ENCODE data around the gene ADPRH.
"Not testable (repeated sequence)": the region's sequence is repeated elsewhere in the genome, so short reads cannot be mapped to it uniquely, and the experiment has no call there.

ADPRH gene

GRCh38 chr3:119594066-119594465 lies 14.8 kb downstream of the ADPRH start:
- FAIRE-seq = no peak
- no peak for DNase-seq (ENCODE audit: extremely low spot score, insufficient read length, low read depth)

- not testable (repeated sequence) for FAIRE-seq; DNase-seq (ENCODE audit: extremely low spot score, insufficient read length, low read depth)
Measured at GRCh38 chr3:119594929-119595328, 15.6 kb downstream of the ADPRH start.

- FAIRE-seq (no peak), DNase-seq (ENCODE audit: extremely low spot score, insufficient read length, low read depth) (no peak)
Measured at GRCh38 chr3:119595639-119596334, 16.5 kb downstream of the ADPRH start.

- FAIRE-seq (peak; percentile 84), DNase-seq (ENCODE audit: extremely low spot score, insufficient read length, low read depth) (no peak)
Measured at GRCh38 chr3:119596398-119596797, 17.1 kb downstream of the ADPRH start.

GRCh38 chr3:119597548-119598288 lies 18.4 kb downstream of the ADPRH start, which contains the start of gene PLA1A:
TSS of gene PLA1A (plus strand) at chr3:119597885. CDS start at chr3:119597914, 29 bp downstream.
- DNase-seq (ENCODE audit: extremely low spot score, insufficient read length, low read depth) (no peak), FAIRE-seq (no peak)

- FAIRE-seq = peak; percentile 95
- no peak for DNase-seq (ENCODE audit: extremely low spot score, insufficient read length, low read depth)
Measured at GRCh38 chr3:119598410-119599098, 19.3 kb downstream of the ADPRH start.

- DNase-seq (ENCODE audit: extremely low spot score, insufficient read length, low read depth) (no peak), FAIRE-seq (peak; percentile 77)
Measured at GRCh38 chr3:119599558-119600174, 20.4 kb downstream of the ADPRH start.

- FAIRE-seq (peak; percentile 91), DNase-seq (ENCODE audit: extremely low spot score, insufficient read length, low read depth) (peak; percentile 55)
Measured at GRCh38 chr3:119600732-119601131, 21.4 kb downstream of the ADPRH start.

GRCh38 chr3:119601154-119601553 lies 21.9 kb downstream of the ADPRH start:
- DNase-seq (ENCODE audit: extremely low spot score, insufficient read length, low read depth) (no peak), FAIRE-seq (peak; percentile 59)

- peak; percentile 58 for FAIRE-seq
Measured at GRCh38 chr3:119602676-119603075, 23.4 kb downstream of the ADPRH start.

GRCh38 chr3:119604878-119605277 lies 25.6 kb downstream of the ADPRH start:
- FAIRE-seq = no peak
- no peak for DNase-seq (ENCODE audit: extremely low spot score, insufficient read length, low read depth)

More at GRCh38 chr3:119602676-119603075, 23.4 kb downstream of the ADPRH start:
- DNase-seq (ENCODE audit: extremely low spot score, insufficient read length, low read depth) = no peak

- DNase-seq (ENCODE audit: extremely low spot score, insufficient read length, low read depth) (no peak), FAIRE-seq (no peak)
Measured at GRCh38 chr3:119608405-119609000, 29.2 kb downstream of the ADPRH start.

- DNase-seq (ENCODE audit: extremely low spot score, insufficient read length, low read depth) = no peak
- no peak for FAIRE-seq
Measured at GRCh38 chr3:119609301-119609700, 30.0 kb downstream of the ADPRH start.

- DNase-seq (ENCODE audit: extremely low spot score, insufficient read length, low read depth) = no peak
- FAIRE-seq = no peak
Measured at GRCh38 chr3:119611664-119612063, 32.4 kb downstream of the ADPRH start.

- DNase-seq (ENCODE audit: extremely low spot score, insufficient read length, low read depth) = no peak
- FAIRE-seq = no peak
Measured at GRCh38 chr3:119613201-119613600, 33.9 kb downstream of the ADPRH start.

- no peak for DNase-seq (ENCODE audit: extremely low spot score, insufficient read length, low read depth)
- peak; percentile 55 for FAIRE-seq
Measured at GRCh38 chr3:119613872-119614271, 34.6 kb downstream of the ADPRH start.

GRCh38 chr3:119616056-119616455 lies 36.8 kb downstream of the ADPRH start:
- DNase-seq (ENCODE audit: extremely low spot score, insufficient read length, low read depth) (no peak), FAIRE-seq (no peak)

- DNase-seq (ENCODE audit: extremely low spot score, insufficient read length, low read depth) (no peak), FAIRE-seq (peak; percentile 51)
Measured at GRCh38 chr3:119619094-119619493, 39.8 kb downstream of the ADPRH start.

- DNase-seq (ENCODE audit: extremely low spot score, insufficient read length, low read depth) (no peak), FAIRE-seq (no peak)
Measured at GRCh38 chr3:119620899-119621298, 41.6 kb downstream of the ADPRH start.

Measured in GM18507 (cell line).